Epithelial cell of prostate (primary cell): Measurements from ENCODE around the gene SP2.
A peak's percentile ranks its signal among the peaks of the same experiment; 100 is the strongest.

Experiments
- DNase-seq: peaks from one replicate; pipeline ENCODE4 v3.0.0-alpha.2; 2011; ENCODE audit warnings: low read depth, low spot score
- H3K27ac ChIP-seq: fragments of 450-650 bp; 2 replicates; pipeline ENCODE4 v1.5.1; 2017; ENCODE audit warnings: mild to moderate bottlenecking

The SP2 gene

GRCh38 chr17:47888293-47888692 lies 7.7 kb upstream of the SP2 start:
- H3K27ac ChIP-seq, result no peak overlapping the region
- DNase-seq, result no peak

- peak; percentile 34 for DNase-seq
- H3K27ac ChIP-seq, result no peak overlapping the region
Measured at GRCh38 chr17:47889734-47890529, 6.1 kb upstream of the SP2 start.

- no peak for DNase-seq
- H3K27ac ChIP-seq, result no peak overlapping the region
Measured at GRCh38 chr17:47891545-47892088, 4.4 kb upstream of the SP2 start.

- DNase-seq, result no peak
Measured at GRCh38 chr17:47894498-47895346, 1.3 kb upstream of the SP2 start.

GRCh38 chr17:47895347-47895855 lies 635 bp upstream of the SP2 start:
- H3K27ac ChIP-seq, result peak overlapping the region; percentile 84
- no peak for DNase-seq

More at GRCh38 chr17:47894498-47895346, 1.3 kb upstream of the SP2 start:
- H3K27ac ChIP-seq, result peak overlapping the region; percentile 84

- no peak for DNase-seq
- H3K27ac ChIP-seq, result peak overlapping the region; percentile 84
Measured at GRCh38 chr17:47896672-47897490, 845 bp downstream of the SP2 start.

- peak overlapping the region; percentile 84 for H3K27ac ChIP-seq
- no peak for DNase-seq
Measured at GRCh38 chr17:47897561-47897960, 1.5 kb downstream of the SP2 start.

GRCh38 chr17:47898241-47898640 lies 2.2 kb downstream of the SP2 start:
- H3K27ac ChIP-seq, result no peak overlapping the region
- DNase-seq, result no peak

- no peak overlapping the region for H3K27ac ChIP-seq
- DNase-seq, result no peak
Measured at GRCh38 chr17:47899643-47900042, 3.6 kb downstream of the SP2 start.

- DNase-seq, result no peak
- H3K27ac ChIP-seq, result no peak overlapping the region
Measured at GRCh38 chr17:47901423-47901822, 5.4 kb downstream of the SP2 start.

GRCh38 chr17:47902039-47902744 lies 6.2 kb downstream of the SP2 start:
- no peak overlapping the region for H3K27ac ChIP-seq
- no peak for DNase-seq

GRCh38 chr17:47905221-47905733 lies 9.2 kb downstream of the SP2 start:
- no peak for DNase-seq
- peak overlapping the region; percentile 48 for H3K27ac ChIP-seq

- no peak for DNase-seq
- H3K27ac ChIP-seq, result no peak overlapping the region
Measured at GRCh38 chr17:47906443-47906842, 10.4 kb downstream of the SP2 start.

GRCh38 chr17:47907932-47908562 lies 12.0 kb downstream of the SP2 start:
- no peak overlapping the region for H3K27ac ChIP-seq
- DNase-seq, result no peak

GRCh38 chr17:47913050-47913449 lies 17.0 kb downstream of the SP2 start:
- no peak overlapping the region for H3K27ac ChIP-seq
- no peak for DNase-seq

GRCh38 chr17:47914306-47914948 lies 18.4 kb downstream of the SP2 start:
- H3K27ac ChIP-seq, result no peak overlapping the region
- DNase-seq, result no peak

GRCh38 chr17:47915776-47916398 lies 19.9 kb downstream of the SP2 start:
- H3K27ac ChIP-seq, result no peak overlapping the region
- DNase-seq, result no peak
